Kasumi-1 (cell line): ENCODE data around the gene HTRA3.

Experiments used
- DNase-seq, 2 experiments: peaks; one replicate each; lab custom pipeline; 2025; lab: John Stamatoyannopoulos, UW

The HTRA3 gene

DNA sequence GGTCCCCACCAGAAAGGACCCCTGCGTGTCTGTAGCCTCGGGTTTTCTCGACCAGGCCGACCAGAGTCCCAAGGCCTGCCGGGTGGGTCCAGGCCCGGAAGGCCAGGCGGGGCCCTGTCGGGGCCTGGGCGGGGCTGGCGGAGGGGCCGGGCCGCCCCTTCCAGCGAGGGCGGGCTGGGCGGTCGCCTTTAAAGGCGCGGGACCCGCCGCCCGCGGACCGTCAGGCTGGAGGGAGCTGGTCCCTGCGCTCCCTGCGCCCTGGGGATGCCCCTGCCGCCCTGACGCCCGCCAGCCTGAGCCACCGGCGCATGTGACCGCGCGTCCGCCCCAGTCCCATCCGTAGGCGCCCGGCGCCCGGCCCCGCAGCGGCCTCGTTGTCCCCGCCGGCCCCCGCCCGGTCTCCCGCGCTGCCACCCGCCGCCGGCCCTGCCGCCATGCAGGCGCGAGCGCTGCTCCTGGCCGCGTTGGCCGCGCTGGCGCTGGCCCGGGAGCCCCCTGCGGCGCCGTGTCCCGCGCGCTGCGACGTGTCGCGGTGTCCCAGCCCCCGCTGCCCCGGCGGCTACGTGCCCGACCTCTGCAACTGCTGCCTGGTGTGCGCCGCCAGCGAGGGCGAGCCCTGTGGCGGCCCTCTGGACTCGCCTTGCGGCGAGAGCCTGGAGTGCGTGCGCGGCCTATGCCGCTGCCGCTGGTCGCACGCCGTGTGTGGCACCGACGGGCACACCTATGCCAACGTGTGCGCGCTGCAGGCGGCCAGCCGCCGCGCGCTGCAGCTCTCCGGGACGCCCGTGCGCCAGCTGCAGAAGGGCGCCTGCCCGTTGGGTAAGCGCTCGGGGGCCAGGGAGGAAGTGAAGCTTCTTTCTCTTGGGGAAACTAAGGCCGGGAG lies at the start of gene HTRA3:
Gene HTRA3 (plus strand): TSS at position 220 of the 883 bp plus-strand sequence. CDS start 215 bp downstream, at position 435.
- DNase-seq: no peak

DNA sequence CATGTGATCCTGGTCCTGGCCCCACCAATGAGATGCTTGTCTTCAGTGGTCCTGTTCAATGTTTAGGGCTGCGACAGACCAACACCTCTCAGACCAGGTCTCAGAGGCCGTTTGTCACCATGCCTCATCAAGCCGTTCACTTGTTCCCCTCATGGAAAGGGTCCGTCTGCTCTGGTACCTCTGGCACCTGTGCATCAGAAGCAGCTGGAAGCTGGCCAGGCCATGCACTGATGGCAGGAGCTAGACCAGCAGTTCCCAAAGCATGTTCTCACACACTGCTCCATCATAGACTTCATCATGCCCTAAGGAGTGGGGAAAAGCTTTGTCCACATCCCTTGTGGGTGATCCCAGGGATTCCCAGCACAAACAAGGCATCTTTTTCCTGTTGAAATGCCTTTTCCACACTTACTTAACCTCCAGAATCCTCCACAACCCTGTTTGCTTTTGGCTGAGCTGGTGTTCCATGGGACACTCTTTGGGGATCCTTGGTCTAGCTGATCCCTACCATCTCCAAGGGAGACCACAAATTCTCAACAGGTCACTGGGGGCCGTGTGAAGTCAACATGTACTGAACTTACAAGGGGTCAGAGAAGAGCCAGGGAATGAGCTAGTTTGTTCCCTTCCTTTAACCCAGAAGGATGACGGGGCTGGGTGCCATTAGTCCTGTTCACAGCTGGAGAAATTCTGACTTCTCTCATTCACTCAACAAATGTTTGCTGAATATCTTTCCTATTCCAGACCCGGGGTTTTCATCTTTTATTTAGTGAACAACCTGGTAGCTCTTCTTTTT lies 48.7 kb upstream of the HTRA3 start:
- no peak for DNase-seq

DNA sequence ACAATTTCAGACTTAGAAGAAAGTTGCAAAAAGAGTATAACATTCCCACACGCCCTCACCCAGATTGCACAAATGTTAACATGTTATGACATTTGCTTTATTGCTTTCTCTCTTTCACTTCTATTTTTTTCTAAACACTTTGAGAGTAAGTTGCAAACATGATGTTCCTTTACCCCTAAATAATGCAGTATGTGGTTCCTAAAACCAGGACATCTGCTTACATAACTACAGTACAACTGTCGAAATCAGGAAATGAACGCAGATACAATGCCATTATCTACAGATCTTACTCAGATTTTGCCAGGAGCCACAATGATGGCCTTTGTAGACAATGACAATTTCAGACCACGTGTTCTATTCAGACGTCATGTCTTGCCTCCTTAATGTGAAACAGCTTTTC lies 48.1 kb upstream of the HTRA3 start:
- DNase-seq: peak; percentile 52 to 66

DNA sequence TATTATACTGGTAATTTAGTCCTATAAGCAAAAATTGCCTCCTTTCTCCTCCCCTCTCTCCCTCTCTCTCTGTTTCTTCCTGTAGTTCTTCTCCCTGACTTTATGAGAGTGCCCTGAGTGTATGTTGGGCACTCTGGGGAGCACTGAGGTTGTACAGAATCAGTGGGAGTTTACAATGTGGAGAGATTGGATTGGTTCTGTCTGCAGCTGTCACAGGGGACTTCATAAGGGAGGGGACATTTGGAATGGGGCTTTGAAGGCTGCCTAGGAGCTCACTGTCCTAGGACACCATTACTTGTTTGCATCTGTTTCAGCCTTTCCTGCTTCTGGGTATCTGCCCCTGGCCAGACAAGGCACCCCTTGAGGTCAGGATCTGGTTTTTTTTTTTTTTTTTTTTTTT lies 47.6 kb upstream of the HTRA3 start:
- DNase-seq: no peak

DNA sequence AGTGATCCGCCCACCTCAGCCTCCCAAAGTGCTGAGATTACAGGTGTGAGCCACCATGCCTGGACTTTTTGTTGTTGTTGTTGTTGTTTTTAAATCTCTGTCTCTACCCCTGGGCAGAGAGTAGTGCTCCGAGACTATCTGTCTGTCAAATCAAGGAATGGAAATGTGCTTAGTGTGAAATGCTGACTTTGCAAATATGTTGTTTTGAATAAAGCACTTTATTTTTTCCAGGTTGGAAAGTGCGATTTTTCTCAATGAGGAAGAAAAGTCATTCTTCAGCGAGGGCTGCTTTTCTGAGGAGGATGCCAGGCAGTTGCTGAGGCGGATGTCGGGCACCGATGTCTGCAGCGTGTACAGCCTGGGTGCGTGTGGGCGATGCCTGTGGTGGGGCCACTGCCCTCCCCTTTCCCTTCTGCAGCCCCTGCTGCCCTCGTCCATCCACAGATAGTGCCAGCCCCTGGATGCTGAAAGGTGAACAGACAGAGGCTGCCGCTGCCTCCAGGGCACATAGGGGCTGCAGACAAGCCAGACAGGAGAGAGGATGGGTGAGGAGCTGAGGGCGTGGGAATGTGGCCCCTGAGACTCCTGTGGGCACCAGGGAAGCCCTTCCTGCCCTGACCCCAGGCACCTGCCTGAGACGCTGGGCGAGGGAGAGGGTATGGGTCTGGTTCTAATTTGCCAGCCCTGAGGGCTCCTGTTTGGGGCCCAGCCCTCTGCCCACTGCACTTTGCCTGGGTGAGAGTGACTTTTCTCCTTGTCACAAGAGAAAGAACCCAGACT lies 46.8 kb upstream of the HTRA3 start:
- DNase-seq: no peak

DNA sequence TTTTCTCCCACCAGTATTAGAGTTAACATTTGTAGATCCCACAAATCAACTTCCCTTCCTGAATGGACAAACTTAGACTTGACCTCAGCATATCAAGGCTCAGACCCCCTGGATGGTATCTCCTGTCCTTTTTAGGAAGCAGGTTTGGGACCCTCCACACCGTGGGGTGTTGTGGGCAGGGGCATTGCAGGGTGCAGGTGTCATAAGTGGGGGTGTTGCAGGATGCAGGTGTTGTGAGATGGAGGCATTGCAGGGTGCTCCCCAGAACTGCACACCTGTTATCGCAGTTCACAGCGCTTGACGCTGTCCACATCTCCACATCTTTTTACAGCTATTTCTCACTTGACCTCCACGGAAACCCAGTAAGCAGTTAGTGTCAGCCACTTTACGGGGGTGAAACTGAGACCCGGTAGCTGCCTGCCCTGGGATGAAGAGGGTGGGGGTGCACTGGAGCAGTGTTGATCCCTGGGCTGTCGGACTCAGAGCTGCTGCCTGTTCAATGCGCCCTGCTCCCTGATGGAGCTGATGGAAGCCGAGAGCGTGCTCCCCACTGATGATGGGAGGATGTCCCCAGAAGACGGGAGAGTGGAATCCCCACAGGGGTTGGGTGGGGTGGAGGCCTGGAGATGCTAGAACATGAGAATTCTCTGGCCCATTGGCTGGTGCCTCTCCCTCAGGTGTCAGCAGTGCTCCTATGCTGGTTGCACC lies 45.1 kb upstream of the HTRA3 start:
- DNase-seq: no peak

DNA sequence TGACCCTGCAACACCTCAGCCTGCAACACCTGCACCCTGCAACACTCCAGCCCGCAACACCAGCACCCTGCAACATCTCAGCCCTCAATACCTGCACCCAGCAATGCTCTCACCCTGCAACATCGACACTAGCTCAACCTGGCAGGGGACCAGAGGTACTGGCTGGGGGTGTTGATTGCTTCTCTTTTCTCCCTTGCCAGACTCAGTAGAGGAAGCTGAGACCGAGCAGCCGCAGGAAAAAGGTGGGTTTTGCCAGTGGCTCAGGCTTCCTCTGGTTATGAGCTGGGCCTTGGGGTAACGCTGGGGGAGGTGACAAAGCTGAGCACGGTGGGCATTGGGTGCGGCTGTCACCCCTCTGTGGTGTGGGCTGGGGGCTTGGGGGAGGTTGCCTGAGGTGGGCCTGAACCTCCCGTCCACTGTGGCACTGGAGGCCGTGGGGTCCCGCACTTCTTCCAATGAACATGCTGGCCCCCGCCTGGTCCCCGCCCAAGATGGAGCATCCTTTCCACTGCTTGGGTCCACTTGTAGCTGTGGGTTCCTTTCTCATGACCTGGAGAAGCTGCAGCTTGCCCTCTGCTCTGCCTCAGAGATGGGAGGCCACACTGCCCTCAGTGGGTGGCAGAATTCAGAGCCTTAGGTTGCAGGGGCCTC lies 44.5 kb upstream of the HTRA3 start:
- peak; percentile 83 to 88 for DNase-seq

DNA sequence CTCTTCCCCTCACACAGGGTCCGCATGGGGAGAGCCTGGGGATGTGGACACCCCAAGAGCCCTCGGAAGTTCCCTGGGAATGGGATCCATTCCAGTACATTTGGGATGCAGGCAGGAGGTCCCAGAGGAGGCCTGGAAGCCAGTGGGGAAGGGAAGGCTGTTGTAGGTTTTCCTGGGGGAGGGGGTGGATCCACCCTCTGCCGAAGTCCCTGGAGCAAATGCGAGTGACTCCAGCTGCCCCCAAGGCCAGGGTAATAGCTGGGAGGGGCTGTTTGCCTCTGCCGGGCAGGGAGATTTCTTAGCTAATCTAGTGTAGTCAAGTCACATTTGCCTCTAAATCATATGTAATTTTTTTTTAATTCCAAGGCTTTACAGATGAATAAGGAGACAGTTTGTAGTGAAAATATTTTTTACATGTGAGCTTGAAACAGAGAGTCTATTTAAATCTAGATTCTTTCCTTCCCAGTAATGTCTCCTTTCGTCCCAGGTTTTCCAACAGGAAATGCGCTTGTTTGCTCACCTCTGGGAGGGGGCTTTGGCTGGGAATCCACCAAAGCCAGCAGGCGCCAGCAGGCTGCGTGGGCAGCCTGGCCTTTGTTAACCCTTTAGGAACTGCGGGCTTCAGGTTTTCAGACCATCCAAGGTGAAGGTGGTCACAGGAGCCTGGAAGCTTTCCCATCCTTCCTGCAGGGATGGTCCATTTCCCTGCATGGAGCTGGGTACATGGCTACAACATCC lies 43.7 kb upstream of the HTRA3 start:
- no peak for DNase-seq

DNA sequence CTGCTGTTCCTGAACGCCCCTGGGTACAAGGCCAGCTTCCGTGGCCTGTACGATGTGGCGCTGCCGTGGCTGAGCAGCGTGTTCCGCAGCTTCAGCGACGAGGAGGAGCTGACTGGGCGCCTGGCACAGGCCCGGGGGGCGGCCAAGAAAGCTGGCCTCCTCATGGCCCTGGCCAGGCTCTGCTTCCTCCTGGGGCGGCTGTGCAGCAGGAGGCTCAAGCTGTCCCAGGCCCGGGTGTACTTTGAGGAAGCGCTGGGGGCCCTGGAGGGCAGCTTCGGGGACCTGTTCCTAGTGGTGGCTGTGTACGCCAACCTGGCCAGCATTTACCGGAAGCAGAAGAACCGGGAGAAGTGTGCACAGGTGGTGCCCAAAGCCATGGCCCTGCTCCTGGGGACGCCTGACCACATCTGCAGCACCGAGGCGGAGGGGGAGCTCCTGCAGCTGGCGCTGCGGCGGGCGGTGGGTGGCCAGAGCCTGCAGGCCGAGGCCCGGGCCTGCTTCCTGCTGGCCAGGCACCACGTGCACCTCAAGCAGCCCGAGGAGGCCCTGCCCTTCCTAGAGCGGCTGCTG lies 42.3 kb upstream of the HTRA3 start:
- DNase-seq: peak; percentile 24 to 42

DNA sequence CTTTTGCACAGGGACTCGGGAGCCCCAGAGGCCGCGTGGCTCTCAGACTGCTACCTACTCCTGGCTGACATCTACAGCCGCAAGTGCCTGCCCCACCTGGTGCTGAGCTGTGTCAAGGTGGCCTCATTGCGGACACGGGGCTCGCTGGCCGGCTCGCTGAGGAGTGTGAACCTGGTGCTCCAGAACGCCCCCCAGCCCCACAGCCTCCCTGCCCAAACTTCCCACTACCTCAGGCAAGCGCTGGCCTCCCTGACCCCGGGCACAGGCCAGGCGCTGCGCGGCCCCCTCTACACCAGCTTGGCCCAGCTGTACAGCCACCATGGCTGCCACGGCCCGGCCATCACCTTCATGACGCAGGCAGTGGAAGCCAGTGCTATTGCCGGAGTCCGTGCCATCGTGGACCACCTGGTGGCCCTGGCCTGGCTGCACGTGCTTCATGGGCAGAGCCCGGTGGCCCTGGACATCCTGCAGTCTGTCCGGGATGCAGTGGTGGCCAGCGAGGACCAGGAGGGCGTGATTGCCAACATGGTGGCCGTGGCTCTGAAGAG lies 41.7 kb upstream of the HTRA3 start:
- DNase-seq: no peak

DNA sequence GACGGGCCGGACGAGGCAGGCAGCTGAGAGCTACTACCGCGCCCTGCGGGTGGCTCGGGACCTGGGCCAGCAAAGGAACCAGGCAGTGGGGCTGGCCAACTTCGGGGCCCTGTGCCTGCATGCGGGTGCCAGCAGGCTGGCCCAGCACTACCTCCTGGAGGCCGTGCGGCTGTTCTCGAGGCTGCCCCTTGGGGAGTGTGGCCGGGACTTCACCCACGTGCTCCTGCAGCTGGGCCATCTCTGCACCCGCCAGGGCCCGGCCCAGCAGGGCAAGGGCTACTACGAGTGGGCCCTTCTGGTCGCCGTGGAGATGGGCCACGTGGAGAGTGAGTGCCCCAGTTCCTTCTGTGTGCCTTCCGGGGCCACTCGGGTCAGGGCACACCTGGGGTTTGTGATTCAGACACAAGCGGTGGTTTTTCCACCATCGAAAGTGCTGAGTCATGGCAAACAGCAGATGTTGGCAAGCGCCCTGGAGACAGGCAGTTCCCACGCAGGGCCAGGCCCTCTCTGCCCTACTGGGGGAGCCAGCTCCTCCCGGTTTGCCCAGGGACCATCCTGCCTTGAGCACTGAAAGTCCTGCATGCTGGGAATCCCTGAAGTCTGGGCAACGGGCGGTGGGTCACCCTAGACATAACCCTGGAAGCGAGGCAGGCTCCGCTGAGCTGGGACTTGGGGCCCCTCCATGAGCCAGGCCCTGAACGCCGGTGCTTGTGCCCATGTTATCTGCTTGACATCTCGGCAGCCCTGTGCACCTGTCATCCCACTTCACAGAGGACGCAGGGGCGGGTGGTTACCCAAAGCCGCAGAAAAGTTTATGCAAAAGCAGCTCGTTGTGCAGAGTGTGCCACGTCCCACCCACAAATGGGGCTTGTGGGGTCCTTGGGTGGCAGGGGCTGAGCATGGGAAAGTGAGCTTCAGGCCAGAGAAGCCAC lies 41.0 kb upstream of the HTRA3 start:
- no peak for DNase-seq

DNA sequence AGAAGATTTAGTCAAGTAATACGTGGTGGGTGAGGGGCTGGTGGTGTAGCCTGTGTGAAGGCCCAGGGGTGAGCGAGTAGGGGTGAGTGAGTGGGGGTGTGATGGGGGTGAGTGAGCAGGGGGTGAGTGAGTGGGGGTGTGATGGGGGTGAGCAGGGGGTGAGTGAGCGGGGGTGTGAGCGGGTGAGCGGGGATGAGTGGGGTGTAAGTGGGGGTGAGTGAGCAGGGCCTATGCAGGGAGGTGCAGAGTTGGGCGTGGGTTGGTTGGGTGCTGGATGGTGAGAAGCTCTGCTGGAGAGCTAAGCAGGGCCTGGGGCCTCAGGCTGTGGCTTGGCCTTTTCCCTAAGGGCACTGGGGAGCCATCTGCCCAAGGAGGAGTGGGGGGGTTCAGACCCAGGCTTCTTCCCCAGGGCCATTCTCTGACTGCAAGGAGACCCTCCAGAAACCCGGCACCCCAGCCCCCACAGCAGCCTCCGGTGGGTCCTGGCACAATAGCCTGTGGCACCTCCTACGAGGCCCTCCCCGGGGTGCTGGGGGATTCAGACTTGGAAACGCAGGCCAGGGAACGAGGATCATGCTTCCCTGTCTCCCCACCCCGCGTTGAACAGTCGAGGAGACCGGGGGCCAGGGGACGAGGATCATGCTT lies 40.1 kb upstream of the HTRA3 start:
- no peak for DNase-seq

DNA sequence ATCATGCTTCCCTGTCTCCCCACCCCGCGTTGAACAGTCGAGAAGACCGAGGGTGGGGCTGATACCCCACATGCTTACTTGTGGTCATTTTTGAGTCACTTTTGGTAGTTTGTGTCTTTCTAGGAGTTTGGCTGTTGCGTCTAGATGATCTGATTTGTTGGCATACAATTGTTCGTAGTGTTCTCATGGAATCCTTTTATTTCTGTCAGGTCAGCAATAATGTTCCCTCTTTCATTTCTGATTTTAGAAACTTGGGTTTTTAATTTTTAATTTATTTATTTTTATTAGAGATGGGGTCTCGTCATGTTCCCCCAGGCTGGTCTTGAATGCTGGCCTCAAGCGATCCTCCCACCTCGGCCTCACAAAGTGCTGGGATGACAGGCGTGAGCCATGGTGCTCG lies 39.5 kb upstream of the HTRA3 start:
- DNase-seq: no peak

DNA sequence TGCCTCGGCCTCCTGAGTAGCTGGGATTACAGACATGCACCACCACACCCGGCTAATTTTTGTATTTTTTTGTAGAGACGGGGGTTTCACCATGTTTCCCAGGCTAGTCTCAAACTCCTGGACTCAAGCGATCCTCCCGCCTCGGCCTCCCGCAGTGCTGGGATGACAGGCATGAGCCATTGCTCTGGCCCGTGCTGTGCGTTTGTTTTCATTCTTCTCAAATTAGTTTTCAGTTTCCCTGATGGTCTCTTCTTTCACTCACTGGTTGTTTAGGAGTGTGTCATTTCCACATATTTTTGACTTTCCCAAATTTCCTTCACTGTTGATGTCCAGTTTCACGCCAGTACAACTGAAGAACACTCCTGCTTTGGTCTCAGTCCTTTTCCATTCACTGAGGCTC lies 38.7 kb upstream of the HTRA3 start:
- no peak for DNase-seq

DNA sequence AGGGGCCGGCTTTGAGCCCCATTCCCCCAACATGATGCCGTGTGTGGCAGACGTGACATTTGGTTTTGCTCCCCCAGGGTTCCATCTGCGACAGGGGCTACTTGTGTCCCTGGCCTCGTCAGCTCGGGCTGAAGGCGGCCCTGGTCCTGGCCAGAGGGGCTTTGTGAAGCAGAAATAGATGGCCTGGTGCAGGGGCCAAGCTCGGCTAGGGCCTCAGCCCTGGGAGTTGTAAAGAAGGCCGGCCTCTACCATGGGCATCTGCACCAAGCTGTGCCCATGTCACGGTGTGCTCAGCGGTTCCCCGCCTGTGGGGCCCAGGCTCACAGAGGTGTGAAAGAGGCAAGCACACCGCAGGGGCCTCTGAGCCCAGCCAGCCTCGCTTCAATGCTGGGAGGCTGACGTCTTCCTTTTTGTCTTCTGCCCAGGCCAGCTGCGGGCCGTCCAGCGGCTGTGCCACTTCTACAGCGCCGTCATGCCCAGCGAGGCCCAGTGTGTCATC lies 38.0 kb upstream of the HTRA3 start:
- DNase-seq: no peak

DNA sequence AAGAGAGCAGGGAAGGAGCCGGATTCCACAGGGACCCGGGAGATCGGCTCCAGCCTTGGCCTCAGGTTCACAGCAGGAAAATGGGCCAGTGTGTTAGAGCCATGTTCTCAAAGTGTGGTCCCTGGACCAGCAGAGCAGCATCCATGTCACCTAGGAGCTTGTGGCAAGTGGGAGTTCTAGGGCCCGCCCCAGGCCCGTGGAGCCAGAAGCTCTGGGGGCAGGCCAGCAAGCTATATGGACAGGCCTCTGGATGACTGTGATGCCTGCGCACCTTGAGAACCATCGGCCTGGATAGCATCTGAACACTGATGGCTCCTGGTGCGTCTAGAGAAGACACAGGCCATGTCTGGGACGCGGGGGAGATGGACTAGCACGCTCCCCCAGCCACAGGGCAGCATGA lies 36.8 kb upstream of the HTRA3 start:
- DNase-seq: no peak

DNA sequence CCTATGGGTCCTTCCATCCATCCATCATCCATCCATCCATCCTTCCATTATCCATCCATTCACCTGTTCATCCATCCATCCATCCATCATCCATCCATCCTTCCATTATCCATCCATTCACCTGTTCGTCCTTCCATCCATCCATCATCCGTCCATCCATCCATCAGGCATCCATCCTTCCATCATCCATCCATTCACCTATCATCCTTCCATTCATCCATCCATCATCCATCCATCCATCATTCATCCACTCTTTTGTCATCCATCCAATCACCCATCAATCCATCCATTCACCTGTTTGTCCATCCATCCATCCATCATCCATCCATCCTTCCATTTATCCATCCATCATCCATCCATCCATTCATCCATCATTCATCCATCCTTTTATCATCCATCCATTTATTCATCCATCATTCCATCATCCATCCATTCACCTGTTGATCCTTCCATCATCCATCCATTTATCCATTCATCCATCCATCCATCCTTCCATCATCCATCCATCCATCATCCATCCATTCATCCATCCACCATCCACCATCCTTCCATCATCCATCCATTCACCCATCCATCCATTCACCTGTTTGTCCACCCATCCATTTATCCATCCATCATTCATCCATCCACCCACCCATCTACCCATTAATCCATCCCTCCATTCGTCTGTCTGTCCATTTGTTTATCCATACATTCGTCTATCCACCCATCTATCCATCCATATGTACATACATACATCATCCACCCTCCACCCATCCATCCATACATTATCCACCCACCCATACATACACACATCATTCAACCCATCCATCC lies 35.7 kb upstream of the HTRA3 start:
- no peak for DNase-seq
